ENCODE results near the gene TCP11. TPM values are rescaled to one million over a fixed set of nuclear protein-coding genes. Genes with fewer than 3 reads are reported as not detected.
A peak's percentile ranks its signal among the peaks of the same experiment; 100 is the strongest.

The TCP11 gene
- total and polyA plus RNA-seq, 4 donors, result 0.16 to 1.7 (median 0.56) TPM

DNA sequence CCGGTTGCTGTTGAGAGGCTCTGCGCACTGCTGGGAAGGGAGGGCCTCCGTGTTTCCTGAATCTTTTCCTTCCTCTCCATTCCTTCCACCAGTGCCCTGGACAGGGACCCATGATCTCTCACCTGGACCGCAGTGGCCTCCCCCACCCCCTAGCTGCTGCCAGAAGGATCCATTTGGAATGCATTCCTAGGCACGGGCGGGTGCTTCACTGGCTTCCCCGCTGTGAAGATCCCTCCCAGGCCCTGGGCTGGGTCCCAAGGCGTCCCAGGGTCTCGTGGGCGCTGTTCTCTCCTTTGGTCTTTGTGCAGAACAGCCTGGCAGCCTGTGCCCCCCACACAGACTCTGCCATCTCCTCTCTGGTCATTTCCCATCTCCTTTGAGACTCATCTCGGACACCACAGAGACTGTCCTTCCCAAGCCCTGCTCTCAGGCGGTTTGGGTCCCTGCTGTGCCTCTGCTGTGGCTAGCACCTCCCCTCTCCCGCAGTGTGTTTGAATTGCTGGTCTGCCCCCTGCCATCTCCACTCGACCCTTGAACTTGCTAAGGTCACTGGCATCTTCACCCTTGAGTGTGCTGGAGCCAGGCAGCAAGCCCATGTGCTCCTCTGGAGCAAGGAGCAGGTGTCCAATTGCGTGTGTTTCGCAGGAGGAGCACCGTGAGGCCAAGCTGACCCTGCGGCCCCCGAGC, 59.0 kb downstream of the TCP11 start:
- Histone ChIP-seq H3K36me3 (ENCODE audit: control insufficient read depth in 4 of 4, insufficient read depth in 4 of 4, low read length in 4 of 4) (peaks cover 5 to 92% (median 17%) of the 10 kb centered on the region in 4 donors), H3K27ac (ENCODE audit: low read depth in 1 of 2, low read length in 1 of 2) (peak overlapping the region in 1 of 2 donors; percentile 35), H3K27me3 (ENCODE audit: control insufficient read depth in 3 of 3, insufficient read depth in 3 of 3, low read length in 2 of 3) (no peaks in the 10 kb centered on the region), H3K4me1 (ENCODE audit: control insufficient read depth in 5 of 5, insufficient read depth in 5 of 5, low read length in 5 of 5) (peaks cover 0 to 6% (median 0%) of the 10 kb centered on the region in 5 donors), H3K9ac (ENCODE audit: insufficient read depth in 1 of 2, low read length in 2 of 2) (no peak overlapping the region), H3K9me3 (ENCODE audit: control insufficient read depth in 4 of 4, insufficient read depth in 3 of 4, low read length in 3 of 4) (no peaks in the 10 kb centered on the region), H3K4me3 (no peak overlapping the region)
- DNase-seq (no peak), ATAC-seq (ENCODE audit: insufficient read depth, low FRiP score) (no peak)
- TF ChIP-seq CTCF (IDR thresholded peaks at IDR 0.05; ENCODE audit: control extremely low read depth, extremely low read depth), result no peak
- 71 to 79% methylated on average over 19 of the region's 19 CpGs for WGBS, 2 donors

DNA sequence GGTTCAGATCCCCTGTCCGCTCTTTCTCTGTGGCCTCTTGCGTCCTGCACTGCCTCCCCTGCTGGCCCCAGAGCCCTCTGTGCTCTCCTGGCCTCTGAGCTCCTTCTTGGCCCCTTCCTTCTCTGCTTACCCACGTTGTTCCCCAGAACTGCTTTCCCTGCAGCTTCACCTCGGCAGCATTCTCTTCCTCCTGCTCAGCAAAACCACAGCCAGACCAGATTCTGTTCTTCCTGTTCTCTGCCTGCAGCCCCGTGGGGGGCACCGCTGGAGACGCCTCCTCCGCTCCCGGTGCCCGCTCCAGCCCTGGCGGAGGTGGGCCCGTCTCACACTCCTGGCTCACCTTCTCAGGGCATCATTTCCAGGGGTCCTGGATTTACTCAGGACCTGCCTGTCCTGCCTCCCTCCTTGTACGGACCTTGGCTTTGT, 59.7 kb downstream of the TCP11 start:
- Histone ChIP-seq H3K4me1 (ENCODE audit: control insufficient read depth in 5 of 5, insufficient read depth in 5 of 5, low read length in 5 of 5) (peaks cover 0 to 6% (median 0%) of the 10 kb centered on the region in 5 donors), H3K27me3 (ENCODE audit: control insufficient read depth in 3 of 3, insufficient read depth in 3 of 3, low read length in 2 of 3) (no peaks in the 10 kb centered on the region), H3K9ac (ENCODE audit: insufficient read depth in 1 of 2, low read length in 2 of 2) (no peak overlapping the region), H3K9me3 (ENCODE audit: control insufficient read depth in 4 of 4, insufficient read depth in 3 of 4, low read length in 3 of 4) (no peaks in the 10 kb centered on the region), H3K27ac (ENCODE audit: low read depth in 1 of 2, low read length in 1 of 2) (peak overlapping the region in 1 of 2 donors; percentile 24), H3K4me3 (no peak overlapping the region), H3K36me3 (ENCODE audit: control insufficient read depth in 4 of 4, insufficient read depth in 4 of 4, low read length in 4 of 4) (peaks cover 5 to 87% (median 16%) of the 10 kb centered on the region in 4 donors)
- no peak for TF ChIP-seq CTCF (IDR thresholded peaks at IDR 0.05; ENCODE audit: control extremely low read depth, extremely low read depth)
- WGBS, 2 donors, result 22 to 50% methylated on average over 13 of the region's 13 CpGs
- DNase-seq (no peak), ATAC-seq (ENCODE audit: insufficient read depth, low FRiP score) (no peak)

DNA sequence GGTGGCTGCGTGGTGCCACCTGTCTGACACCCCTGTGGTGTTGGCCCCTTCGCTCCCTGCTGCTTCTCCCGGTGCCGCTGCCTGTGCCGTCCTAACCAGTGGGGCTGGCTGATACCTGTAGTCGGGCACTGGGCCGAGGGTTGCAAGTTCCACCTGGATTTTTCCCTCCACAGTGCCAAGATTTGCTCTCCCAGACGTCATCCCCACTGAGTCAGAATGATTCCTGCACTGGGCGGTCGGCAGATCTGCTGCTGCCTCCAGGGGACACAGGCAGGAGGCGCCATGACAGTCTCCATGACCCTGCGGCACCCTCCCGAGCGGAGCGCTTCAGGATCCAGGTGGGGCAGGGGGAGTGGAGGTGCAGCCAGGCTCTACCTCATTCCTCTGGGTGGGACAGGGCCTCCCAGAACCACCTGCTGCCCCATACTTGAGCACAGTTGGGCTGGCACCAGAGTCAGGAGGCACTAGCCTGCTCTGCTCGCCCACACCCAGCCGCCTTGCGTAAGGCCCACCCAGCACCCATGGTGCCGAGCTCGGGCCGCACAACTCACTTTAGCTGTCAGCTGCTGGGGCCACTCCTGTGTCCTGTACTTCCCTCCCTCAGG, 60.2 kb downstream of the TCP11 start:
- TF ChIP-seq CTCF (IDR thresholded peaks at IDR 0.05; ENCODE audit: control extremely low read depth, extremely low read depth), result no peak
- H3K27ac ChIP-seq (ENCODE audit: low read depth in 1 of 2, low read length in 1 of 2), result peak overlapping the region in 1 of 2 donors; percentile 24
- H3K9ac ChIP-seq (ENCODE audit: insufficient read depth in 1 of 2, low read length in 2 of 2), result no peak overlapping the region
- H3K27me3 ChIP-seq (ENCODE audit: control insufficient read depth in 3 of 3, insufficient read depth in 3 of 3, low read length in 2 of 3), result no peaks in the 10 kb centered on the region
- H3K36me3 ChIP-seq (ENCODE audit: control insufficient read depth in 4 of 4, insufficient read depth in 4 of 4, low read length in 4 of 4), result peaks cover 5 to 82% (median 15%) of the 10 kb centered on the region in 4 donors
- no peak overlapping the region for H3K4me3 ChIP-seq
- no peak for ATAC-seq (ENCODE audit: insufficient read depth, low FRiP score)
- no peak for DNase-seq
- peaks cover 0 to 6% (median 0%) of the 10 kb centered on the region in 5 donors for H3K4me1 ChIP-seq (ENCODE audit: control insufficient read depth in 5 of 5, insufficient read depth in 5 of 5, low read length in 5 of 5)
- WGBS, 2 donors, result 83 to 87% methylated on average over 21 of the region's 21 CpGs
- H3K9me3 ChIP-seq (ENCODE audit: control insufficient read depth in 4 of 4, insufficient read depth in 3 of 4, low read length in 3 of 4), result no peaks in the 10 kb centered on the region
